Activated CD4-positive, alpha-beta T cell treated with anti-CD3 and anti-CD28 coated beads, Interleukin-2, amount 50 U/mL, for 4 hours (primary cell): ENCODE measurements around the gene TMEM175.

Experiments
- DNase-seq, 2 experiments: peaks; one replicate each; pipeline ENCODE4 v3.0.0-alpha.2; 2020

TMEM175 gene

GRCh38 chr4:960636-961350 is 28.5 kb downstream of the TMEM175 start:
- DNase-seq = no peak

- no peak for DNase-seq
Observed at GRCh38 chr4:961351-962230, 29.3 kb downstream of the TMEM175 start.

GRCh38 chr4:962231-963208 is 30.3 kb downstream of the TMEM175 start:
- DNase-seq = no peak

DNA sequence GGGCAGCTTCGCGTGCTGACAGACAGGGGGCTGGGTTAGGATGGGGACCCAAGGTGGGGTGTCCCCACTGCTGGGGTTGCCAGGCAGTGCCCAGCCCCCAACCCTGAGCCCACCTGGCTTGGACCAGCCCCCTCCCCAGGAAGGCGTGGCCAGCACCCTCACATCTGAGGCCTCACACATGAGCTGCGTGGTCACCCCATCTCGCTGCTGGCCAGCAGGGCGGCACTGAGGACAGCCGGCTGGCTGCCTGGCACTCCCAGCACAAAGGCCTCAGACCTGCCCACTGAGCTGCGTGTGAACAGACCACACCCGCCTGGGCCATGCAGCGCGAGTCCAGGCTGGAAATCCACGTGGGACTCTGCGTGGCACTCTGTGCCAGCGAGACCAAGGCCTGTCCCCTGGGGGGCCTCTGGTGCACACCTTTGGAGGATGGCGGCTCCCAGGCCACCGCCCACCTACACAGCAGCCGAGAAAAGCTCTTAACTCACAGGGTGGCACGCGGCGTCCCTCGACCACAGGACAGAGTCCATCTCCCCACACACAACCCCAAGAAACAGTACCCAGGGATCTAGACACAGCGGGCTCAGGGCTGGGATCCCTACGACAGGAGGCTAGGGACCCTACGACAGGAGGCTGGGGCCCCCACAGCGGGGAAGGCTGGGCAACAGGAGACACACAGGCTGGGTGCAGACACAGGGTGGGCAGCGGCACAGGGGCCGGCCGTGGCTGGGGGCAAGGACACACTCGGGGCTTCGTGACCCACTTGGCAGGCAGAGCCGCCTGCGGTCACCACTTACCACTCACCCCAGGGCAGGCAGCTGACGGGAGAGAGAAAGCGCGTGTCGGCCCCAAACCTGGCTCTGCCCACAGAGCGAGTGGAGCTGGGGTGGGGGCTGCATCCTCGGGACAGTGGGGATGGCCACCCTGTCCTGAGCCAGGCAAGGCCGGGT is 31.3 kb downstream of the TMEM175 start:
- no peak for DNase-seq

- DNase-seq = no peak
Observed at GRCh38 chr4:964346-965025, 32.2 kb downstream of the TMEM175 start.

DNA sequence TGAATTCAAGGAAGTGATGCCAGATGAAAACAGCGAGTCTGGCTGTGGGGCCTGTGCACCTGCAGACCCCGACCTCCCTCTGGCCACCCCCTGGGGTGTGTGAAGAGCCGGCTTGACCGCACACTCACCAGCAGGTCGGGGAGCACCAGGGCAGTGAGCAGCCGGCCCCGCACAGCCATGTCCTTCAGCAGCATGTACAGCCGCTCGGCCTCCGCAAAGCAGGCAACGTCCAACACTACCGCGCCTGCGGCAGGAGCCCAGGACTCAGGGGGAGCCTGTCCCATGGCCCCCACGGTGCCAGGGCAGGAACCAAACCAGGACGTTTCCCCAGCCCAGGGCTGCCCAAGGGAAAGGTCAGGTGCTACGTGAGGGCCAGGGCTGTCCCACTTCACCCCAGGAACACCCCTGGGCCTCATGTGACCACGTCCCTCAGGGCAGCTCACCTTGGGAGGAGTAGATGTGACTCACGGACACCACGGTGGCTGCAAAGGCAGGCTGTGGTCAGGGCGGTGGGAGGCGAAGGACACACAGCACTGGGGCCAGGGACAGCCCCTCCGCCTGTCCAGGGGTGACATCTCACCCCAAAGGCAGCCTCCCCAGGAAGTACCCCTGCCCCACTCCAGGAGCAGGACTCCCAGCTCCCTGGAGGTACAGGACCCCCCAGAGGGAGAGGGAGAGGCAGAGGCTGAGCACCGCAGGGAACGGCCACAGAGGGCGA is 32.9 kb downstream of the TMEM175 start:
- DNase-seq = no peak

- no peak for DNase-seq
Observed at GRCh38 chr4:965766-966134, 33.5 kb downstream of the TMEM175 start.

DNA sequence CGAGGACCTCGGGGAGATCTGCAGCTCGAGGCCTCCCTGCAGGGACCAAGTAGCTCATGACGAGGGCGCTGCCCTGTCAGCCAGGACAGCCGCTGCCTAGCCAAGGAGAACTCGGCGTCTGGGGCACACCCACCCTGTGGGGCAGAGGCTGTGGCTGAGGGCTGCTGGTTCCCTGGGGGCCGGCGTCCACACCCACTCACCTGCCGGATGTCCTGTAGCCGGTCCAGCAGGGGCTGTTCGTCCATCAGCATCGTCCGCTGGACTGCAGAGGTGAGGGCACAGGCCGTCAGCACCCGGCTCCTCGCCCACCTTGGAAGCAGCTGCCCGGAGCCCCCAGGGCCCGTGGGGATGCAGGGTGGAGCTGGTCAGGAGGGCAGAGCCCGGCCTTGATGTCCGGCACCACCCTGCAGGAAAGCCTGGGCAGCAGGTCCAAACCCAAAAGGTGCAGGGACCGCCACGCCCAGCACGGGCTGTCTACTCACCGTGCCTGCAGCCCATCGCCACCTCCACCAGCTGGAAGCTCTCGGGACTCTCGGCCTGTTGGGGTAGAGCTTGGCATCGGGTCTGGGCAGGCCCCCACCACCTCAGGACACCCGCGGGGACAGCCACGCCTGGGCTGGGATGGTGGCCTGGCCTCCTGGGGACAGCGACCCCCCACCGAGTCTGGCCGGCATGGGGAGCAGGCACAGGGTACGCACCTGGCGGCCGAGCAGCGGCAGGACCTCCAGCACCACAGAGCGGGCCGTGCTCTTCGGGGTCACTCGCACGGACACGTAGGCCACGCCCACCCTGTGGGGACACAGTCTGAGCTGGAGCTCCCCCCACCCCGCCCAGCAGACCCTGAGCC is 34.2 kb downstream of the TMEM175 start:
- DNase-seq = no peak

DNA sequence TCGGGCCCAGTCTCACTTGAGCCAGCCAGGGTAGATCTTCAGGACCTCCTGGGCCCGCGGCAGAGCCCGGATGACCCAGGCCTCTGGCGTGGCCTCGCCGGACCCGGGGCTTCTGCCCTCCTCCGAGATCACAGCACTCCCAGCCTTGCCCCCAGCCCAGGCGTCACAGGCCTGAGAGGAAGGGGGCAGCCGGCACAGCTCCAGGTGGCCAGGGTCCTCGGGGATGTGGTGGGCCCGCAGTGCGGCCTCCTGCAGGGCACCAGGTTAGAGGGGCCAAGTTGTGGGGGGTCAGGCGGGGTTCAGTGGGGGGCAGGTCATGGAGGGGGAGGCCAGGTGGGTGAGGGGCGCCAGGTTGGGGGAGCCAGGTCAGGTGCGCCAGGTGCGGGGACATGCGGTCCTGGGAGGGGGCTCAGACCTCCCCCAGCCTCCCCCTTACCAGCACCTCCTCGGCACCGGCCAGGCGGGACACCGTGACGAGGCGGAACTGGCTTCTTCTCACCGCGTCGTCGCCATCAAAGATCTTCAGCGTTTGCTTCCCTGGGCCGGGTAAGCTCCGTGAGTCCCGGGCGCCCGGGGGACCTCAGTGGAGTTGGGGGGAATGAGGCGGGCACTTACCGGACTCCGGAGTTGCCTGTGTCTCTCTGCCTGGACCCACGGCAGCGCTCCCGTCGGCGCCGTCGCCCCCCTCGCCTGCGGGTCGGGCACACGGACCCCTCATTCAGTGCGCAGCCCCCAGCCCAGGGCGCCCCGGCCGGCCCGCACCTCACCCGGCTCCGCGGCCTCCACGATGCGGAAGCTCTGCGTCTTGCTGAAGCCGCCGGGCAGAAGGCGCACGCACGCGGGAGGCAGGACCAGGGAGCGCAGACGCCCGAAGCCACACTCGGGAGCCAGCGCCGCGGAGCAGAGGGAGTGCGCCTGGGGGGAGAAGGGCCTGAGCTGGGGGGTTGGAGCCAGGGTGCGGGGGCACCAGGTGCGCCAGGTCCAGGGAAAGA is 35.1 kb downstream of the TMEM175 start:
- no peak for DNase-seq

DNA sequence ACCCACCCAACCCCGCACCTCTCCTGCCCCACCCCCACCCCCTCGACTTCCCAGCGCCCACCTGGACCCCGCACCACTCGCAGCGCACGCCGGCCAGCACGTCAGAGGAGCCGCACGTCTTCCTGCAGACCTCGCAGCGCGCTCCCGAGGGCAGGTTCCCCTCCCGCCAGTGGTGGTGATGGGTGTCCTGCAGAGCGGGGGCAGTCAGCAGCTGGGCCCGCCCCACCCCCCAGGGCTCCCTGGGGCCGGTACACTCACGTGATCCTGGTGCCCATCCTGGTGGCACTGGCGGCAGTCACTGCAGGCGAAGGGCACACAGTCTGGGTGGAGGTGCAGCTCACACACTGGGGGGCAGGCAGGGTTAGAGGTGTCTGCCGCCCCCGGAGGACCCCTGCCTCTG is 36.0 kb downstream of the TMEM175 start:
- DNase-seq = no peak

DNA sequence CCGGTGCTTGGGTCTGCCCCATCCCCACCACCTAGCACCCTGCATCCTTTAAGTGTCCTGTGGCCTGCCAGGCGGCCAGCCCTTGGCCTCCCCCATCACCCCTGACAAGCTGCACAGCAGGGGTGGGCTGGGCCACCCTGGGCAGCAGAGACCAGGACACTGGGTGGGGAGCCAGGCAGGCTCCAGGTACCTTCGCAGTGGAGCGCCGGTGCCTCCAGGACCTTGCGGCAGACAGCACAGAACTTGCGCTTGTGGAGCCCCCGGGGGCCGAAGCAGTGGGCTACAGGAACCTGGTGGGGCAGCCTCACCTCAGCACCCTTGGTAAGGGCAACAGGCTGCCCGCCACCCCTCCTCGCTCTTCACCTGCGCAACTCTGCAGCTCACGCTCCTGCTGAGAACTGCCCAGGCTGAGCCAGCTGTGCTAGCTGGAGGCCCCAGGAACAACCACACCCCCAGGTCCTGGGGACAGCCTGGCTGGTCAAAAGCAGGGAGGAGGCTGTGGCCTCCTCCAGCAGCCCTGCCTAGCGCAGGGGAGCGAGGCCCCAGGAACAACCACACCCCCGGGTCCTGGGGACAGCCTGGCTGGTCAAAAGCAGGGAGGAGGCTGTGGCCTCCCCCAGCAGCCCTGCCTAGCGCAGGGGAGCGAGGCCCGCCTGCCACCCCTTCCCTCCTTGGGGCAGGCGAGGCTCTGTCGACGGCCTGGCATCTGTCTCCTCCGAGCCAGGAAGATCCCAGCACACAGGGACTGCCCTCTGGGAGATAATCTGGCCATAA is 36.5 kb downstream of the TMEM175 start:
- no peak for DNase-seq

DNA sequence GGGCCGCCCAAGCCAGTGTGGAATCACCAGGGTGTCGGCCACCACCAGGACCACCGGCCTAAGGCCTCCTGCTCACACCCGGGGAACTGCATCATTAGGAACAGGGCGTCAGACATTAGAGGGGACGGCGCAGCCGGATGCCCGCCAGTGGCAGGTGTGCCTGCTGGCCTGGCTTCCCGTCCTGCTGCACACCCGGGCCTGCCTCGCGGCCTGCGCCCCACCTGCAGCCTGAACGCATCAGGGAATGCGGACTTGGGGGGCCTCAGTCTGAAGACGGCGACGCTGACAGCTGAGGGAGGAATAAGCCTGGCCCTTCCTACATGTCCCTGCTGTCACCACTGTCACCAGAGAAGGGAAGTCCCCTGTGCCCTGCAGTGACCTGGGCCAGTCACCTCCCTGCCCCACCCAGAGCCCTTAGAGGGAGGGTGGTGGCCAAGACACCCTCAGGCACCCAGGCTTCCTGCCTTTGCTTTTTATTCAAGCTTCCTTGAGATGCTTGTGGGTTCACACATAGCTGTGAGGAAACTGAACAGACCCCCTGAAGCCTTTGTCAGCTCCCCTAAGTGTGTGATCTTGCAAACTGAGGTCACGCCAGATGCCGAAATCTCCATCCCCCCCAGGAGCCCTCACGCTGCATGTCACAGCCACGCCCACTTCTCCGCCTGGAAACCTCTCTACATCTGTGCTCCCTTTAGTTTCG is 37.9 kb downstream of the TMEM175 start:
- DNase-seq = no peak

- DNase-seq = no peak
Observed at GRCh38 chr4:970854-971520, 38.7 kb downstream of the TMEM175 start.

GRCh38 chr4:971666-972500 is 39.6 kb downstream of the TMEM175 start:
- no peak for DNase-seq
